Endodermal cell (in vitro differentiated cells): ENCODE data around the gene PIEZO2. TPM values are rescaled to one million over a fixed set of nuclear protein-coding genes. Genes with fewer than 3 reads are reported as not detected.

Source experiments
- DNase-seq: peaks from one replicate; pipeline ENCODE4 v3.0.0-alpha.2; 2017
- H3K27ac ChIP-seq: 2 replicates; pipeline ENCODE4 v1.5.1; 2013; ENCODE audit warnings: mild to moderate bottlenecking, low read depth, low read length, moderate library complexity
- H3K27me3 ChIP-seq: 2 replicates; pipeline ENCODE4 v1.6.1; 2013; ENCODE audit warnings: mild to moderate bottlenecking, low read length, moderate library complexity; ENCODE audit not compliant: insufficient read depth, control insufficient read depth, poor library complexity, severe bottlenecking
- H3K36me3 ChIP-seq: 2 replicates; pipeline ENCODE4 v1.7.0; 2013; ENCODE audit warnings: mild to moderate bottlenecking, low read length, moderate library complexity; ENCODE audit not compliant: control insufficient read depth, insufficient read depth
- H3K4me1 ChIP-seq: one replicate; pipeline ENCODE4 v1.7.0; 2013; ENCODE audit warnings: low read length; ENCODE audit not compliant: control insufficient read depth, insufficient read depth
- H3K4me3 ChIP-seq: 2 replicates; pipeline ENCODE4 v1.5.1; 2013; ENCODE audit warnings: mild to moderate bottlenecking, low read length, moderate library complexity
- H3K9ac ChIP-seq: 2 replicates; pipeline ENCODE4 v1.6.1; 2013; ENCODE audit warnings: mild to moderate bottlenecking, low read length, moderate library complexity; ENCODE audit not compliant: poor library complexity, severe bottlenecking; ENCODE audit errors: extremely low read depth
- H3K9me3 ChIP-seq: 2 replicates; pipeline ENCODE4 v1.6.1; 2013; ENCODE audit warnings: mild to moderate bottlenecking, low read length, moderate library complexity; ENCODE audit not compliant: control insufficient read depth
- H3K27ac Mint-ChIP-seq: 2 replicates; pipeline ENCODE4 v1.8.0; 2020; ENCODE audit warnings: mixed read lengths
- H3K27me3 Mint-ChIP-seq: 2 replicates; pipeline ENCODE4 v1.8.0; 2021; ENCODE audit warnings: mild to moderate bottlenecking, mixed read lengths; ENCODE audit not compliant: insufficient read depth
- H3K36me3 Mint-ChIP-seq: 2 replicates; pipeline ENCODE4 v1.8.0; 2020; ENCODE audit warnings: low read depth, mixed read lengths
- H3K4me1 Mint-ChIP-seq: 2 replicates; pipeline ENCODE4 v1.8.0; 2020; ENCODE audit warnings: mixed read lengths
- H3K4me3 Mint-ChIP-seq: 2 replicates; pipeline ENCODE4 v1.8.0; 2020; ENCODE audit warnings: mild to moderate bottlenecking, moderate library complexity, mixed read lengths
- H3K9me3 Mint-ChIP-seq: 2 replicates; pipeline ENCODE4 v1.8.0; 2020; ENCODE audit warnings: mild to moderate bottlenecking, mixed read lengths
- CTCF ChIP-seq: fragments of 200-600 bp; sonication (generic); conservative IDR thresholded peaks from 2 replicates; pipeline ENCODE4 v1.5.0; 2021; ENCODE audit warnings: antibody characterized with exemption, mild to moderate bottlenecking
- WGBS, 2 experiments: methylation state at CpG; one replicate each; pipeline versions ENCODE4 v1.1.5 to v1.1.7; 2013; ENCODE audit warnings: missing lambda C conversion rate in 2 of 2, mixed read lengths in 1 of 2; ENCODE audit not compliant: insufficient coverage in 1 of 2, insufficient read length in 1 of 2; 5-methylcytosine and 5-hydroxymethylcytosine counted together
- total RNA-seq, 2 donors: library from RNA; stranded (reverse); fragmentation: NEBNext Ultra II Directional in 1 of 2; extraction: Animal tissue kit (Norgen Biotek cat#: 25700) in 1 of 2; gene quantifications; 2 replicates in 1 of 2; 3 replicates in 1 of 2; pipeline ENCODE4 v1.2.1, GENCODE V29; 2021

PIEZO2 gene
- total RNA-seq, 2 donors from 2014 or later: 7.3 to 12.1 TPM

GRCh38 chr18:10705291-10705690, 444.1 kb downstream of the PIEZO2 start:
- H3K9me3 Mint-ChIP-seq: no peaks in the 10 kb centered on the region
- no peak overlapping the region for H3K27ac Mint-ChIP-seq
- no peaks in the 10 kb centered on the region for H3K36me3 Mint-ChIP-seq
- no peak for DNase-seq
- no peak overlapping the region for H3K4me3 Mint-ChIP-seq
- Histone ChIP-seq H3K4me1 (no peaks in the 10 kb centered on the region), H3K4me3 (no peak overlapping the region), H3K36me3 (no peaks in the 10 kb centered on the region), H3K9ac (no peak overlapping the region), H3K27me3 (no peaks in the 10 kb centered on the region), H3K9me3 (no peaks in the 10 kb centered on the region), H3K27ac (no peak overlapping the region)
- H3K27me3 Mint-ChIP-seq: no peaks in the 10 kb centered on the region
- WGBS, 2 experiments: 95% methylated on average over 16 to 17 of the region's 17 CpGs
- no peak for TF ChIP-seq CTCF
- H3K4me1 Mint-ChIP-seq: peaks cover 5% of the 10 kb centered on the region

DNA sequence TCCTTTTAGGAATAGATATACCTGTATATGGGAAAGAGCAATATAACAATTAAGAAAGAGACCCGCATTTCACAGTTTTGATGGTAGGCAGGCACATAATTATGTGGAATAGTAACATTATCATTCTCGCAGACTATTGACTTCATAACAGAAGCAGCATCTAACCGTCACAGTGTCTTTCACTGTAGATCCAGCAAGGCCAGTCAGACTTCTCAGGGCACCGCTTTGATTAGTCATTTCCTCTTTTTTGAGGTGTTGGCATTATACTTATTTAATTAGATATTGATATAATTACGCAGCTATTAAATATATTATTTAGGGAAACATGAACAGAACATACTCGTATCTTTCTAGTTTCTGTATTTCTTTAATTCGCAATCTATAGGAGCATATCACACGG, 447.2 kb downstream of the PIEZO2 start:
- H3K4me1 ChIP-seq: no peaks in the 10 kb centered on the region
- H3K27me3 ChIP-seq: no peaks in the 10 kb centered on the region
- H3K27ac Mint-ChIP-seq: no peak overlapping the region
- no peak for TF ChIP-seq CTCF
- no peaks in the 10 kb centered on the region for H3K9me3 Mint-ChIP-seq
- H3K36me3 Mint-ChIP-seq: peaks cover 2% of the 10 kb centered on the region
- no peaks in the 10 kb centered on the region for H3K36me3 ChIP-seq
- H3K4me3 Mint-ChIP-seq: no peak overlapping the region
- H3K9me3 ChIP-seq: peaks cover 7% of the 10 kb centered on the region
- peaks cover 16% of the 10 kb centered on the region for H3K4me1 Mint-ChIP-seq
- no peak overlapping the region for H3K27ac ChIP-seq
- H3K27me3 Mint-ChIP-seq: no peaks in the 10 kb centered on the region
- no peak overlapping the region for H3K9ac ChIP-seq
- no peak for DNase-seq
- WGBS, 2 experiments: 91 to 93% methylated on average over 4 to 7 of the region's 8 CpGs
- H3K4me3 ChIP-seq: no peak overlapping the region

GRCh38 chr18:10690366-10690765, 459.0 kb downstream of the PIEZO2 start:
- H3K36me3 ChIP-seq: no peaks in the 10 kb centered on the region
- no peaks in the 10 kb centered on the region for H3K9me3 ChIP-seq
- H3K9ac ChIP-seq: no peak overlapping the region
- Mint-ChIP-seq H3K27ac (no peak overlapping the region), H3K9me3 (no peaks in the 10 kb centered on the region), H3K36me3 (no peaks in the 10 kb centered on the region), H3K4me1 (no peaks in the 10 kb centered on the region), H3K4me3 (no peak overlapping the region), H3K27me3 (no peaks in the 10 kb centered on the region)
- TF ChIP-seq CTCF: no peak
- WGBS, 2 experiments: 85 to 92% methylated on average over 7 of the region's 7 CpGs
- no peak overlapping the region for H3K4me3 ChIP-seq
- no peaks in the 10 kb centered on the region for H3K27me3 ChIP-seq
- DNase-seq: no peak
- no peaks in the 10 kb centered on the region for H3K4me1 ChIP-seq
- no peak overlapping the region for H3K27ac ChIP-seq
